ENCODE results near the gene MZB1. TPM values are rescaled to one million over a fixed set of nuclear protein-coding genes. Genes with fewer than 3 reads are reported as not detected.

MZB1 gene
- total and polyA plus RNA-seq, 2 of the 13 experiments (the other 11 are each of a cell fraction or from before 2014, with no cell fraction given) = 0.31 to 0.40 TPM

GRCh38 chr5:139383275-139383992 is 6.3 kb downstream of the MZB1 start, which contains the start of gene SLC23A1 (continued):
- no peak for TF ChIP-seq SKIL (CRISPR knock-in tag; IDR thresholded peaks at IDR 0.05; ENCODE audit: borderline replicate concordance)
- no peak for TF ChIP-seq SOX6 (IDR thresholded peaks at IDR 0.05)
- peak; percentile 88 for TF ChIP-seq SOX6 (CRISPR knock-in tag; IDR thresholded peaks at IDR 0.05)
- peak; percentile 65; the same call in 1 of the 2 replicates for TF ChIP-seq SOX13 (IDR thresholded peaks at IDR 0.05)
- peak in 1 of 2 experiments; percentile 79; a peak in 2 of 4 replicates for TF ChIP-seq SOX13 (CRISPR knock-in tag; conservative IDR thresholded peaks at IDR 0.05 in 1 of 2, IDR thresholded peaks at IDR 0.05 in 1 of 2)
- TF ChIP-seq ATRX (CRISPR knock-in tag; IDR thresholded peaks at IDR 0.05; ENCODE audit: borderline replicate concordance) = no peak
- peak; percentile 40; the same call in 1 of the 2 replicates for TF ChIP-seq ZNF263 (CRISPR knock-in tag; IDR thresholded peaks at IDR 0.05)
- peak; percentile 88 for TF ChIP-seq HNRNPL (IDR thresholded peaks at IDR 0.05; ENCODE audit: low read depth, low read length)
- 0 out of 2 replicates have a peak, but pooled peaks have one; percentile 25 for TF ChIP-seq MAX (IDR thresholded peaks at IDR 0.05)
- TF ChIP-seq IKZF1 (IDR thresholded peaks at IDR 0.05) = no peak
- TF ChIP-seq PITX1 (CRISPR knock-in tag; IDR thresholded peaks at IDR 0.05) = peak; percentile 74
- TF ChIP-seq STAG1 (CRISPR knock-in tag; IDR thresholded peaks at IDR 0.05) = no peak
- no peak for TF ChIP-seq EEA1 (CRISPR knock-in tag; IDR thresholded peaks at IDR 0.05; ENCODE audit: borderline replicate concordance)
- TF ChIP-seq ZGPAT (CRISPR knock-in tag; IDR thresholded peaks at IDR 0.05) = no peak
- peak; percentile 94 for TF ChIP-seq HIC2 (CRISPR knock-in tag; IDR thresholded peaks at IDR 0.05; ENCODE audit: low read depth)
- TF ChIP-seq ZNF160 (CRISPR knock-in tag; IDR thresholded peaks at IDR 0.05) = no peak
- TF ChIP-seq ZNF740 (CRISPR knock-in tag; IDR thresholded peaks at IDR 0.05) = no peak
- no peak for TF ChIP-seq ZNF501 (CRISPR knock-in tag; IDR thresholded peaks at IDR 0.05)
- no peak for TF ChIP-seq SYNCRIP (IDR thresholded peaks at IDR 0.05; ENCODE audit: insufficient read depth, low read depth, low read length)
- no peak for TF ChIP-seq KDM3A (CRISPR knock-in tag; IDR thresholded peaks at IDR 0.05; ENCODE audit: low read depth)
- TF ChIP-seq ZNF468 (CRISPR knock-in tag; IDR thresholded peaks at IDR 0.05) = no peak
- TF ChIP-seq ZNF512 (CRISPR knock-in tag; IDR thresholded peaks at IDR 0.05) = no peak
- TF ChIP-seq GATAD1 (CRISPR knock-in tag; IDR thresholded peaks at IDR 0.05) = no peak
